GM19238 (cell line): ENCODE data around the gene SETD7.
"Not testable (repeated sequence)": the region's sequence is repeated elsewhere in the genome, so short reads cannot be mapped to it uniquely, and the experiment has no call there.

Experiments used
- DNase-seq: peaks from one replicate; pipeline ENCODE4 v3.0.0; 2011; ENCODE audit warnings: low spot score; ENCODE audit not compliant: insufficient read length

SETD7 gene

DNA sequence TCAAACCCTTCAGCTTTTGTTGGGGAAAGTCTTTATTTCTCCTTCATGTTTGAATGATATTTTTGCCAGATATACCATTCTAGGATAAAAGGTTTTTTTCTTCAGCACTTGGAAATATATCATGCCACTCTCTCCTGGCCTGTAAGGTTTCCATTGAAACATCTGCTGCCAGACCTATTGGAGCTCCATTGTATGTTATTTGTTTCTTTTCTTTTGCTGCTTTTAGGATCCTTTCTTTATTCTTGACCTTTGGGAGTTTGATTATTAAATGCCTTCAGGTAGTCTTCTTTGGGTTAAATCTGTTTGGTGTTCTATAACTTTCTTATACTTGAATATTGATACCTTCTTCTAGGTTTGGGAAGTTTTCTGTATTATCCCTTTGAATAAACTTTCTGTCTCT lies 87.3 kb downstream of the SETD7 start:
- DNase-seq: not testable (repeated sequence)

- DNase-seq: no peak
Observed at GRCh38 chr4:139465922-139466321, 90.1 kb downstream of the SETD7 start.

DNA sequence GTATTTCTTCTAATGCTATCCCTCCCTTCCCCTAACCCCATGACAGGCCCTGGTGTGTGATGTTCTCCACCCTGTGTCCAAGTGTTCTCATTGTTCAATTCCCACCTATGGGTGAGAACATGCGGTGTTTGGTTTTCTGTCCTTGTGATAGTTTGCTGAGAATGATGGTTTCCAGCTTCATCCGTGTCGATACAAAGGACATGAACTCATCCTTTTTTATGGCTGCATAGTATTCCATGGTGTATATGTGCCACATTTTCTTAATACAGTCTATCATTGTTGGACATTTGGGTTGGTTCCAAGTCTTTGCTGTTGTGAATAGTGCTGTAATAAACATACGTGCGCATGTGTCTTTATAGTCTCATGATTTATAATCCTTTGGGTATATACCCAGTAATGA lies 91.5 kb downstream of the SETD7 start:
- not testable (repeated sequence) for DNase-seq

GRCh38 chr4:139461022-139461628 lies 94.9 kb downstream of the SETD7 start:
- DNase-seq: no peak

DNA sequence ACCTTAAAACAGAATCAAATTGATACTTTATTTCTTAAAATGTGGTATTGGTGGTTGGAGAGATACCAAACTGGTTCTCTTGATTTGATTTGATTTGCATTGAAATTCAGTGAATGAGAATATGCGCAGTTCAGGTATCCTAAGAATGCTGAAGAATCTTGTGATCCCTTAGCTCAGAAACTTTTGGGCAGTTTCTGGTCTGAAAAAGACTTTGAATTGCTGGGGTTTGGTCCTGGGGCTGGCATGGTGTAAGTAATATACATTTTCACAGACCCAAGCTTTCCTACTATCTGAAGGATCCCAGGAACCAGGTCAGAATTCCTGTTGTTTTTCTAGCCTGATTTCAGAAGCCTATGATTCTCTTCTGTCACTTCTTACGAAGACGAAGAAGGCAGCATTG lies 95.5 kb downstream of the SETD7 start:
- no peak for DNase-seq

- DNase-seq: no peak
Observed at GRCh38 chr4:139458999-139459398, 97.0 kb downstream of the SETD7 start.

DNA sequence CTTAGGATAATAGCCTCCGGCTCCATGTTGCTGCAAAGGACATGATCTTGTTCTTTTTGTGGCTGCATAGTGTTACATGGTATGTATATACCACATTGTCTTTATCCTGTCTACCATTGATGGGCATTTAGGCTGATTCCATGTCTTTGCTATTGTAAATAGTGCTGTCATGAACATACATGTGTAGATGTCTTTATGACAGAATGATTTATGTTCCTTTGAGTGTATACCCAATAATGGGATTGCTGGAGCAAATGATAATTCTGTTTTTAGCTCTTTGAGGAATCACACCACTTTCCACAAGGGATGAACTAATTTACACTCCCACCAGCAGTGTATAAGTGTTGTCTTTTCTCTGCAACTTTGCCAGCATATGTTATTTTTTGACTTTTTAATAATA lies 97.5 kb downstream of the SETD7 start:
- DNase-seq: no peak

GRCh38 chr4:139457318-139457717 lies 98.7 kb downstream of the SETD7 start:
- no peak for DNase-seq

GRCh38 chr4:139455126-139455538 lies 100.9 kb downstream of the SETD7 start:
- DNase-seq: no peak

GRCh38 chr4:139454111-139455045 lies 101.6 kb downstream of the SETD7 start, which contains the start of gene RAB33B:
TSS of gene RAB33B (plus strand) at chr4:139454121. CDS start at chr4:139454196, 75 bp downstream.
- peak; percentile 63 for DNase-seq

GRCh38 chr4:139453371-139454110 lies 102.5 kb downstream of the SETD7 start:
- peak; percentile 87 for DNase-seq

DNA sequence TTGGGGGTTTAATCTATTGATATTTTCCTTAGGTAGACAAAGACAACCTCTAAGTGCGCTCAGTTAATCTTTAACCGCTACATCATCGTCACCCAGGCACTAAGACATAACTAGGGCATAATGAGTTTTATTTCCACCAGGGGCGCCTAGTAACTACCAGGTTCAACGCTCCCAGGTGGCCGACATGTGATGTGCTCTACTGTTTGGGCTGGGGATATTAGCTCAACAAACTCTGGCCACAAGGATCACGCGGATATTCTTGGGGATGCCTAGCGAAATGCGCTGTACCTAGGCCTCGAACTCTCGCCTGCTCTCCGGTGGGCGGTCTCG lies 103.0 kb downstream of the SETD7 start:
- peak; percentile 41 for DNase-seq

DNA sequence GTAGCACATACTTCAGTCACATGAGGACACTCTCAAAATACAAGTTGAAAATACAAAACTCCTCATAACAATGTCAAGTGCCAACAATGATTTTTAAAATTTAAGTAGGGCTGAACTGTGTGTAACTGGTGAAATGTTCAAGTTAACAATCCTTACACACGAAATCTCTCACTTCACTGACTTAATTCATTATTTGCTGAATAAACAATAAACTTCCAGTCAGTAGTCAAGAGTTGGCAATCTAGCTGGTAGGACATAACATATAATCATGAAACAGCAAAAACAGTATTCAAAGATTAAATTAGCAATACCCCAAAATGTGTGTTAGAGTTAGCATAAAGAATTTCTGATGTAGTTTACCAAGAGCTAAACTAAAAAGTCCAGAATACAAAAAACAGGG lies 104.0 kb downstream of the SETD7 start:
- no peak for DNase-seq

DNA sequence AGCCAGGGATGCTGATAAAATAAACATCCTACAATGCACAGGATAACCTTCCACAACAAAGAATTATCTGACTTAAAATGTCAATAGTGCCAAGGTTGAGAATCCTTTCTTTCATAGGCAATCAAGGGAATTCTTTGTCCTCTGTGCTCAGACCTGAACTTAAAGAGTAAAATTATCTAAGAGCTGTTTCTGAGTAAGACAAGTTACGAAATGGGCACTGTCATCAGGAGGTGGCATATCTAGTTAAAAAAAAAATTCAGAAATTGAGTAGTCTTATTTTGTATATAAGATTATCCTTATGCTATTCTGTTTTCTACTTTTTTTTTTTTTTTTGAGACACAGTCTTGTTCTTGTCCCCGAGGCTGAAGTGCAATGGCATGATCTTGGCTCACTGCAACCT lies 105.4 kb downstream of the SETD7 start:
- no peak for DNase-seq

- not testable (repeated sequence) for DNase-seq
Observed at GRCh38 chr4:139447078-139447477, 108.9 kb downstream of the SETD7 start.
